ENCODE data around the gene C10orf105.

Gene C10orf105

GRCh38 chr10:71762324-71762723 lies 42.7 kb upstream of the C10orf105 start:
- TF ChIP-seq, protein P1, sequence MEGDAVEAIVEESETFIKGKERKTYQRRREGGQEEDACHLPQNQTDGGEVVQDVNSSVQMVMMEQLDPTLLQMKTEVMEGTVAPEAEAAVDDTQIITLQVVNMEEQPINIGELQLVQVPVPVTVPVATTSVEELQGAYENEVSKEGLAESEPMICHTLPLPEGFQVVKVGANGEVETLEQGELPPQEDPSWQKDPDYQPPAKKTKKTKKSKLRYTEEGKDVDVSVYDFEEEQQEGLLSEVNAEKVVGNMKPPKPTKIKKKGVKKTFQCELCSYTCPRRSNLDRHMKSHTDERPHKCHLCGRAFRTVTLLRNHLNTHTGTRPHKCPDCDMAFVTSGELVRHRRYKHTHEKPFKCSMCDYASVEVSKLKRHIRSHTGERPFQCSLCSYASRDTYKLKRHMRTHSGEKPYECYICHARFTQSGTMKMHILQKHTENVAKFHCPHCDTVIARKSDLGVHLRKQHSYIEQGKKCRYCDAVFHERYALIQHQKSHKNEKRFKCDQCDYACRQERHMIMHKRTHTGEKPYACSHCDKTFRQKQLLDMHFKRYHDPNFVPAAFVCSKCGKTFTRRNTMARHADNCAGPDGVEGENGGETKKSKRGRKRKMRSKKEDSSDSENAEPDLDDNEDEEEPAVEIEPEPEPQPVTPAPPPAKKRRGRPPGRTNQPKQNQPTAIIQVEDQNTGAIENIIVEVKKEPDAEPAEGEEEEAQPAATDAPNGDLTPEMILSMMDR (IDR thresholded peaks at IDR 0.05; ENCODE audit: low read depth, low read length), result no peak
- no peak overlapping the region for H3K4me3 ChIP-seq (ENCODE audit: low read depth, low read length)

GRCh38 chr10:71761541-71762113 lies 42.0 kb upstream of the C10orf105 start:
- H3K4me3 ChIP-seq (ENCODE audit: low read depth, low read length), result no peak overlapping the region
- TF ChIP-seq, protein P1 (IDR thresholded peaks at IDR 0.05; ENCODE audit: low read depth, low read length), result no peak

GRCh38 chr10:71761105-71761511 lies 41.5 kb upstream of the C10orf105 start:
- no peak overlapping the region for H3K4me3 ChIP-seq (ENCODE audit: low read depth, low read length)
- TF ChIP-seq, protein P1 (IDR thresholded peaks at IDR 0.05; ENCODE audit: low read depth, low read length), result no peak

DNA sequence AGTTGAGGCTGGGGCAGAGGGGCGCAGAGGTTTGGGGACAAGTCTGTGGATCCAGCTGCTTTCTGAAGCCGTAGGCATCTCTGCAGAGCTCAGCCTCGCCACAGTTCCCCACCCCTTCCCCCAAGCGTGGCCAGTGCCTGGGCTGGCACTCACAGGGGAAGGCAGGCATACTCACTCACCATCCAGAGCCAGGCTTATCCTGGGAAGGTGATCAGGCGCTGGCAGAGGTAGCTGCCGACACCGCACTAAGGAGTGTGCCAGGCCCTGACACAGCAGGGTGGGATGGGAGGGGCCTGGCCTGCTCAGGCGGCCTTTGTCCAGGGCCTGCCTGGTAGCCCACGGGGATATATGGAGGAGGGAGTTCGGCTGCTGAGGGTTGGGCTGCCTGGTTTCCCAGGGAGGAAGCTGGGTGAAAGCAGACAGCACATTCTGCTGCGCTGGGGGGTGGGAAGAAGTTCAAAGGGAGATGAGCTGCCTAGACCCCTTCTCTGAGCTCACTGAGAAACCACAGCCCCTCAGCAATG lies 37.9 kb upstream of the C10orf105 start:
- TF ChIP-seq, protein P1 (IDR thresholded peaks at IDR 0.05; ENCODE audit: low read depth, low read length), result no peak
- no peak overlapping the region for H3K4me3 ChIP-seq (ENCODE audit: low read depth, low read length)

DNA sequence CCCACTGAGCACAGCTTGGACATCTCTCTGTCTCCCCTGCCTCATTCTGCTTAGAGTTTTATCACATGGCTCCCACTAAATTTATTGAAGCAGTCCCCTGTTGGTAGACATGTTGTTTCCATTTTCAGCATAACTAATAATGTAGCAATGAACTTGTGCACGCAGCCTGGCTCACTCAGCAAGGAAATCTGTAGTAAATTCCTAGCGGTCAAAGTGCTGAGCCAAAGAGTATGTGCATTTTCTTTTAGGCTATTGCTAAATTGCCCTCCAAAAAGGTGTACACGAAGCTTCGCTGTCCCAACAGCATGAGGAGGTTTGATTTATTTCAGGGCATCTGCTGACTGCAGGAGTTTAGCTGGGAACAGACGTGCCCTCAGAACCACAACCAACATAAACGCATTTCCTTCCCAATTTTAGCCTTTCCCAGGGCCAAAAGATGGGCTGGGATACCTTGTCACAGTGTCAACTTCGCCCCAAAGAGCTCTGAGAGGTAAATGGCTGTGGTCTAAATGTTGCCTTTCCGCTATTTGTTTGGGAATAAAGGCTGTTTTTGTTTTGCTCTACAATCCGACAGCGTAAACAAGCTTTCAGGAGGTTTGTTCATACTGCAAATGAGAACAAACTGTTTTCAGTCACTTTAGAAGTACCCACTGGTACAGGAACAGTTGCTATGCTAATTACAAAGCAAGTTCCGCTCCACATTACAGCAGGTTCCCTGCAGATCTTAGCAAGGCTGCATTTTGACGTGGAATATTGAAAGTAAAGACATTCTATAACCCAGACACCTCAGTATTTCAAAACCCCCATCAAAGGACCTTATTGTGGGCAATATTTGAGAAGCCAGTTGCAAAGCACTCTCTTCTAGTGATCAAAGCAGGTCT lies 37.0 kb upstream of the C10orf105 start:
- no peak overlapping the region for H3K4me3 ChIP-seq (ENCODE audit: low read depth, low read length)
- TF ChIP-seq, protein P1 (IDR thresholded peaks at IDR 0.05; ENCODE audit: low read depth, low read length), result no peak

- no peak overlapping the region for H3K4me3 ChIP-seq (ENCODE audit: low read depth, low read length)
- TF ChIP-seq, protein P1 (IDR thresholded peaks at IDR 0.05; ENCODE audit: low read depth, low read length), result no peak
Measured at GRCh38 chr10:71755179-71755879, 35.8 kb upstream of the C10orf105 start.
